ENCODE results near the gene PAM. TPM values are rescaled to one million over a fixed set of nuclear protein-coding genes. Genes with fewer than 3 reads are reported as not detected.

Gene PAM
- total RNA-seq, 4 donors from 2014 or later: 41.5 to 92.8 (median 48.2) TPM

DNA sequence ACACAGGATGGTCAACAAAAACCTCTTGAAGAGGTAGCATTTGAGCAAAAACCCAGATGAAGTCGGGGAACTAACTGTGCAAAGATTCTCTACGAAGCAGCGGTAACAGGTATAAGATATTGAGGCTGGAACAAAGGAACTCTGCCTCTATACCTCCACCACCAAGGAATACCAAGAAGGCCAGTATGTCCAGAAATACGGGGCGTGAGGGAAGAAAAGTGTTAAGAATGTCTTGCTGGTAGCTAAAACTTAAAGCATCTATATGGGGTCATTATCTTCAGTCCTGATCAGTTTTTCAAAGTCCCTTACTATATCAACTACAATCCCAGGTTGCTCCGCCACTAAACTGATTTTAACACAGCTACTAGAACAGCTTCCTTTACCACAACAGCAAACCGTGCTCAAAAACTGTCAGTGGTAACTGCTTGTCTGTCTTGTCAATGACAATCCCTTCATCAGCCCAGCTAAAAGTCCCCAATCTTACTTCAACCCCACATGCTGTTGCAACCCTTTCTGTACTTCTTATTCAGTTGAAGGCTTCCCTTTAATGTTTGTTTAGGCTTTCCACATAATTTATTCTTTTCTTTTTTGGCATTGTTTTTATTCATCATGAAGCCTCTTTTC, 9.4 kb downstream of the PAM start:
- no peaks in the 10 kb centered on the region for H3K9me3 ChIP-seq

DNA sequence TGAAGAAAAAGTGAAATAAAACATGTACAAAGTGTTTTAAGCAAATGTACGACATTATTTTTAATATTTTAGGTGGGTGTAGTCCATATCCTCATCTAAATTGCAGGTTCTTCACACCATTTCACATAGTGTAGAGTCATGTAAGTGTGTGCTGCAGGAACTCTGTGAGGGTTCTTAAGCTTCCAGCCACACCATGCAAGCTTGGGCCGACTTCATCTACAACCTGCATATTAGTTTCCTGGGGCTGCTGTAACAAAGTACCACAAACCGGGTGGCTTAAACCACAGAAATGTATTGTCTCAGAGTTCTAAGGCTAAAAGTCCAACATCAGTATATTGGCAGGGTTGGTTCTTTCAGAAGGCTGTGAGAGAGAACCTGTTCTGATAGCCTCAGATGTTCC, 10.2 kb downstream of the PAM start:
- WGBS: 90% methylated on average over 3 of the region's 3 CpGs
- no peak overlapping the region for H3K4me3 ChIP-seq
- H3K9me3 ChIP-seq: no peaks in the 10 kb centered on the region
- TF ChIP-seq, protein P1, sequence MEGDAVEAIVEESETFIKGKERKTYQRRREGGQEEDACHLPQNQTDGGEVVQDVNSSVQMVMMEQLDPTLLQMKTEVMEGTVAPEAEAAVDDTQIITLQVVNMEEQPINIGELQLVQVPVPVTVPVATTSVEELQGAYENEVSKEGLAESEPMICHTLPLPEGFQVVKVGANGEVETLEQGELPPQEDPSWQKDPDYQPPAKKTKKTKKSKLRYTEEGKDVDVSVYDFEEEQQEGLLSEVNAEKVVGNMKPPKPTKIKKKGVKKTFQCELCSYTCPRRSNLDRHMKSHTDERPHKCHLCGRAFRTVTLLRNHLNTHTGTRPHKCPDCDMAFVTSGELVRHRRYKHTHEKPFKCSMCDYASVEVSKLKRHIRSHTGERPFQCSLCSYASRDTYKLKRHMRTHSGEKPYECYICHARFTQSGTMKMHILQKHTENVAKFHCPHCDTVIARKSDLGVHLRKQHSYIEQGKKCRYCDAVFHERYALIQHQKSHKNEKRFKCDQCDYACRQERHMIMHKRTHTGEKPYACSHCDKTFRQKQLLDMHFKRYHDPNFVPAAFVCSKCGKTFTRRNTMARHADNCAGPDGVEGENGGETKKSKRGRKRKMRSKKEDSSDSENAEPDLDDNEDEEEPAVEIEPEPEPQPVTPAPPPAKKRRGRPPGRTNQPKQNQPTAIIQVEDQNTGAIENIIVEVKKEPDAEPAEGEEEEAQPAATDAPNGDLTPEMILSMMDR (IDR thresholded peaks at IDR 0.05): no peak
- no peaks in the 10 kb centered on the region for H3K36me3 ChIP-seq
- DNase-seq (ENCODE audit: low spot score in 2 of 2): no peak
- H3K4me1 ChIP-seq: peaks cover 36% of the 10 kb centered on the region
- no peaks in the 10 kb centered on the region for H3K27me3 ChIP-seq
- no peak overlapping the region for H3K27ac ChIP-seq

More for the DNA sequence above, 9.4 kb downstream of the PAM start:
- Histone ChIP-seq H3K4me3 (no peak overlapping the region), H3K36me3 (no peaks in the 10 kb centered on the region), H3K27me3 (no peaks in the 10 kb centered on the region), H3K27ac (no peak overlapping the region), H3K4me1 (peaks cover 42% of the 10 kb centered on the region)
- TF ChIP-seq POLR2A (IDR thresholded peaks at IDR 0.05) (no peak), EP300 (IDR thresholded peaks at IDR 0.05) (no peak), POLR2AphosphoS5 (IDR thresholded peaks at IDR 0.05) (no peak)
- TF ChIP-seq, protein P1 (IDR thresholded peaks at IDR 0.05): no peak
- 87% methylated on average over 7 of the region's 7 CpGs for WGBS
- DNase-seq (ENCODE audit: low spot score in 2 of 2): no peak

DNA sequence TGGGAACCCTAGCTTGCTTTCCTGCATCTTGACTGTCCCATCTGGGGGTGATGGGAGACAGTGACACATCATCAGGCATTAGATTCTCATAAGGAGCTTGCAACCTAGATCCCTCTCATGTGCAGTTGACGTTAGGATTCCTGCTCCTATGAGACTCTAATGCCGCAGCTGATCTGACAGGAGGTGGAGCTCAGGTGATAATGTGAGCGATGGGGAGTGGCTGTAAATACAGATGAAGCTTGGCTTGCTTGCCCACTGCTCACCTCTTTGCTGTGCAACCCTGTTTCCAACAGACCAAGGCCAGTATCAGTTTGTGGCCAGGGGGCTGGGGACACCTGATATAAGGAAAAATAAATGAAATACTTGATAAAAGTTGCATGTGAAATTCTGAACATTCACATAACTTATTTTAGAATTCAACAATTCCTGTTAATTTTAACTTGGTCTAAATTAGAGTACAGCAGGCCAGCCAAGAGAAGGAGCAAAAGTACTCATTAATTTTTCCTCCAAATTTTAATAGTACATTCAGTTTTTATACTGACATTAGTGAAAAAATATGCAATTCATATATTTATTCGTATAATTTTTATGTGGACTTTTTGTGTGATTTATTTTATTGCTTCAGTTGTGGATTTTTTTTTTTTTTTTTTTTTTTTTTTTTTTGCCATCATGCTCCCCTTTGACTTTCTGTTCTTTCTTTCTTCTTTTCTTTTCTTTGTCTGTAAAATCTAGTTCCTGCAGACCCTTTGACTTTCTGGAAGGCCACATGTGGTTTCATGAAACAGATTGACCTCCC, 11.4 kb downstream of the PAM start:
- no peak overlapping the region for H3K27ac ChIP-seq
- H3K4me1 ChIP-seq: peaks cover 33% of the 10 kb centered on the region
- no peaks in the 10 kb centered on the region for H3K36me3 ChIP-seq
- no peak for TF ChIP-seq POLR2AphosphoS5 (IDR thresholded peaks at IDR 0.05)
- TF ChIP-seq POLR2A (IDR thresholded peaks at IDR 0.05): no peak
- TF ChIP-seq EP300 (IDR thresholded peaks at IDR 0.05): no peak
- TF ChIP-seq, protein P1 (IDR thresholded peaks at IDR 0.05): no peak
- H3K9me3 ChIP-seq: no peaks in the 10 kb centered on the region
- no peak for DNase-seq (ENCODE audit: low spot score in 2 of 2)
- no peak overlapping the region for H3K4me3 ChIP-seq
- no peaks in the 10 kb centered on the region for H3K27me3 ChIP-seq
- WGBS: 93% methylated on average over 4 of the region's 4 CpGs

DNA sequence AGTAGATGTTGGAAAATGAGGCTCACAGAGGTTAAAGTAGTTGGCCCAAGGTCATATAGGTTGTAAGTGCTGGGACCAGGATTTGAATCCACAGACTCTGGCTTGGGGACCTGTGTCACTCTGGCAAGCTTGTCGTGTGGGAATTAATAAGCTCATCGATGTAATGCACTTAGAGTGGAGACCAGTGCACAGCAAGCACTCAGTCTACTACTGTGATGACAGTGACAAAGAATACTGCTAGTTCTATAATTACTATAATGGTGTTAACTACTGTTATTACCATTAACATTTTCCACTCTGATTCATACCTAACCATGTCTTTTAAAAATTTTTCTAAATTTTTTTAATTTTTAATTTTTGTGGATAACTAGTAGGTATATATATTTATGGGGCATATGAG, 12.8 kb downstream of the PAM start:
- no peaks in the 10 kb centered on the region for H3K27me3 ChIP-seq
- no peak overlapping the region for H3K27ac ChIP-seq
- H3K4me3 ChIP-seq: no peak overlapping the region
- TF ChIP-seq POLR2AphosphoS5 (IDR thresholded peaks at IDR 0.05) (no peak), POLR2A (IDR thresholded peaks at IDR 0.05) (no peak), EP300 (IDR thresholded peaks at IDR 0.05) (no peak)
- TF ChIP-seq, protein P1 (IDR thresholded peaks at IDR 0.05): no peak
- H3K9me3 ChIP-seq: no peaks in the 10 kb centered on the region
- H3K4me1 ChIP-seq: peaks cover 29% of the 10 kb centered on the region
- no peak for DNase-seq (ENCODE audit: low spot score in 2 of 2)
- no peaks in the 10 kb centered on the region for H3K36me3 ChIP-seq
- WGBS: 82% methylated on average over 2 of the region's 2 CpGs

DNA sequence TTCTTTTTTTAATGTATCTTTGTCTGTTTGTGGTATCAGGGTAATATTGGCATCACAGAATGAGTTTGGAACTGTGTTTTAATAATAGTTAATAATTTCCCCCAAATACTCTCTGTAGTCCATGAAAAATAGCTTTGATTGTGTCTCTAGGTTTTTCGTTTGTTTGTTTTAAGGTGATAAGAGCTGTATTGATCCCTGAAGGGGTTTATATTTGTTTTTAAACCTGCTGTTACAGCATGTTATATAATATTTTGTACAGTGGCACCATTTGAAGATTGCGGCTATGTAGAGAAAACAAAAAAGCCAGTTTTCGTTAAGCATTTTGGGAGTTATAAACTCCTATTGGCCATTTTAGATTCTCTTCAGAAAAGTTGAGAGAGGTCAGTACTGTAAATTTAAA, 15.7 kb downstream of the PAM start:
- Histone ChIP-seq H3K36me3 (no peaks in the 10 kb centered on the region), H3K27ac (no peak overlapping the region), H3K9me3 (no peaks in the 10 kb centered on the region), H3K4me1 (peaks cover 22% of the 10 kb centered on the region), H3K4me3 (no peak overlapping the region), H3K27me3 (no peaks in the 10 kb centered on the region)
- WGBS: 95% methylated on average over 3 of the region's 3 CpGs
- DNase-seq (ENCODE audit: low spot score in 2 of 2): no peak
- TF ChIP-seq EP300 (IDR thresholded peaks at IDR 0.05) (no peak), POLR2AphosphoS5 (IDR thresholded peaks at IDR 0.05) (no peak), POLR2A (IDR thresholded peaks at IDR 0.05) (no peak)
- TF ChIP-seq, protein P1 (IDR thresholded peaks at IDR 0.05): no peak
